GM12878 (cell line): ENCODE data around the gene ENTPD3. TPM values are rescaled to one million over a fixed set of nuclear protein-coding genes. Genes with fewer than 3 reads are reported as not detected.
A peak's percentile ranks its signal among the peaks of the same experiment; 100 is the strongest.

Experiments
- ATAC-seq: fragments of 200-7000 bp; cut with Tn5 transposase; 3 replicates; pipeline ENCODE4 v1.9.1; 2020; ENCODE audit warnings: mild to moderate bottlenecking, moderate library complexity
- BruUV-seq: library from RNA; stranded (reverse); fragments of 400-500 nt; replicated peaks from 2 replicates; lab custom pipeline; 2021; lab: Mats Ljungman, UMichigan
- CTCF ChIA-PET: fragments of 300-600 bp; sonication (Branson Sonifier 250); formaldehyde crosslinking; extraction: SDS; loops from one replicate; lab custom pipeline; 2021; ENCODE audit warnings: inconsistent platforms; lab: Yijun Ruan, JAX
- POLR2A ChIA-PET: fragments of 350-600 bp; formaldehyde crosslinking; extraction: SDS; loops from one replicate; lab custom pipeline; 2021; ENCODE audit warnings: inconsistent platforms; lab: Charles Lee
- RAD21 ChIA-PET: fragments of 300-600 bp; sonication (Branson Sonifier 250); formaldehyde crosslinking; loops from one replicate; lab custom pipeline; 2023; ENCODE audit warnings: antibody characterized with exemption; ENCODE audit not compliant: unreplicated experiment; lab: Charles Lee
- SMC1A ChIA-PET: fragments of 300-600 bp; sonication (Branson Sonifier 250); formaldehyde crosslinking; loops from one replicate; lab custom pipeline; 2023; ENCODE audit not compliant: unreplicated experiment, uncharacterized antibody; lab: Charles Lee
- DNase-seq: peaks from one replicate; pipeline ENCODE4 v3.0.0-alpha.2; 2011; ENCODE audit warnings: low read depth, low spot score
- FAIRE-seq: peaks from 3 replicates; lab custom pipeline; 2011; peaks lifted over from hg19 to GRCh38; lab: Jason Lieb, UNC
- H2AFZ ChIP-seq: 2 replicates; pipeline ENCODE4 v1.6.0; 2011; ENCODE audit warnings: low read depth, low read length, control low read depth; ENCODE audit not compliant: control insufficient read depth
- H3K27ac ChIP-seq: 2 replicates; pipeline ENCODE4 v1.5.1; 2011; ENCODE audit warnings: control low read depth; ENCODE audit not compliant: control insufficient read depth, insufficient read depth
- H3K27me3 ChIP-seq, 2 experiments: replicated peaks in 1 of 2; 2 replicates each; pipeline versions ENCODE4 v1.6.0 to v1.6.1; 2011; ENCODE audit warnings: low read length in 1 of 2; ENCODE audit not compliant: control insufficient read depth in 2 of 2, insufficient read depth in 2 of 2
- H3K36me3 ChIP-seq, 2 experiments: 2 replicates each; pipeline ENCODE4 v1.5.1; 2011; ENCODE audit warnings: low read length in 1 of 2; ENCODE audit not compliant: control insufficient read depth in 2 of 2, insufficient read depth in 2 of 2
- H3K4me1 ChIP-seq: 2 replicates; pipeline ENCODE4 v1.6.1; 2011; ENCODE audit warnings: mild to moderate bottlenecking, low read length, moderate library complexity, mixed read lengths; ENCODE audit not compliant: control insufficient read depth, insufficient read depth
- H3K4me2 ChIP-seq: 2 replicates; pipeline ENCODE4 v1.6.0; 2011; ENCODE audit warnings: control low read depth; ENCODE audit not compliant: control insufficient read depth, insufficient read depth
- H3K4me3 ChIP-seq: fragments of 200-600 bp; sonication (generic); 2 replicates; pipeline ENCODE4 v1.5.1; 2016
- H3K79me2 ChIP-seq: 2 replicates; pipeline ENCODE4 v1.6.0; 2011; ENCODE audit warnings: low read length; ENCODE audit not compliant: control insufficient read depth, insufficient read depth
- H3K9ac ChIP-seq: 2 replicates; pipeline ENCODE4 v1.8.0; 2011; ENCODE audit warnings: low read length, control low read depth, mixed read lengths; ENCODE audit not compliant: control insufficient read depth, insufficient read depth
- H3K9me3 ChIP-seq: replicated peaks from 3 replicates; pipeline ENCODE4 v1.5.1; 2011; ENCODE audit warnings: mild to moderate bottlenecking, low read length; ENCODE audit not compliant: control insufficient read depth, insufficient read depth
- H4K20me1 ChIP-seq: 2 replicates; pipeline ENCODE4 v1.6.0; 2011; ENCODE audit not compliant: control insufficient read depth, insufficient read depth
- CHD1 ChIP-seq: IDR thresholded peaks from 2 replicates; pipeline ENCODE4 v1.6.1; 2012; ENCODE audit warnings: low read depth, low read length, improper control_type of control experiment
- GABPA ChIP-seq: IDR thresholded peaks from 2 replicates; pipeline ENCODE4 v1.6.1; 2014; ENCODE audit warnings: antibody characterized with exemption, low read depth, mild to moderate bottlenecking, inconsistent platforms
- GATAD2B ChIP-seq: fragments of 450-650 bp; conservative IDR thresholded peaks from 2 replicates; pipeline ENCODE4 v1.6.1; 2017; ENCODE audit warnings: low read depth, mild to moderate bottlenecking, moderate library complexity
- NBN ChIP-seq: fragments of 450-650 bp; IDR thresholded peaks from 2 replicates; pipeline ENCODE4 v1.6.1; 2016
- RB1 ChIP-seq: fragments of 450-650 bp; formaldehyde crosslinking; IDR thresholded peaks from 2 replicates; pipeline ENCODE4 v1.6.1; 2017; ENCODE audit warnings: mild to moderate bottlenecking, borderline replicate concordance
- ZNF274 ChIP-seq: IDR thresholded peaks from one replicate; pipeline ENCODE4 v1.8.0; 2011; ENCODE audit not compliant: insufficient read length, insufficient read depth
- WGBS: methylation state at CpG from one replicate; pipeline ENCODE4 v1.1.6; 2016; ENCODE audit warnings: low lambda C conversion rate; ENCODE audit not compliant: insufficient replicate concordance, insufficient coverage; ENCODE audit errors: missing lambda C conversion rate; 5-methylcytosine and 5-hydroxymethylcytosine counted together
- in situ Hi-C: fragments of 300-500 bp; cut with MboI; formaldehyde crosslinking; loops from 9 replicates; pipeline ENCODE4 v1.14.3; 2018; ENCODE audit warnings: mixed read lengths
- intact Hi-C: fragments of 100-400 bp; cut with micrococcal nuclease; formaldehyde crosslinking; loops from one replicate; pipeline ENCODE4 v1.14.2; 2022; ENCODE audit not compliant: unreplicated experiment
- polyA plus RNA-seq, 11 experiments: library from polyadenylated mRNA; depleted of rRNA in 4 of 11; unstranded in 6 of 11; stranded (reverse) in 5 of 11; fragments of >200 nt; fragmentation: Nextera tagmentation in 4 of 11; fragmentation: Illumina TruSeq in 1 of 11; extraction: Ambion mirVana in 4 of 11; extraction: Trizol in 1 of 11; gene quantifications; 1 replicate in 1 of 11; 2 replicates in 10 of 11; pipeline versions ENCODE4 v1.2.1 to v1.2.3, GENCODE V29; 2011 to 2016; ENCODE audit warnings: inconsistent platforms in 2 of 11, missing spikeins in 2 of 11, low read depth in 1 of 11
- total RNA-seq, 4 experiments: library from RNA; depleted of rRNA in 3 of 4; stranded (reverse); fragments of >200 nt in 3 of 4; fragmentation: Illumina TruSeq in 1 of 4; extraction: Trizol in 1 of 4; gene quantifications; 2 replicates each; pipeline versions ENCODE4 v1.2.1 to v1.2.3, GENCODE V29; 2013 to 2021
- TF ChIP-seq, protein P1 (sequence below): IDR thresholded peaks from 2 replicates; pipeline ENCODE4 v1.6.1; 2012; ENCODE audit warnings: mild to moderate bottlenecking, low read depth, low read length

ENTPD3 gene
- total and polyA plus RNA-seq, 10 of the 15 experiments (the other 5 are each of a cell fraction or from before 2014, with no cell fraction given) = 0.03 TPM; not detected in 9

DNA sequence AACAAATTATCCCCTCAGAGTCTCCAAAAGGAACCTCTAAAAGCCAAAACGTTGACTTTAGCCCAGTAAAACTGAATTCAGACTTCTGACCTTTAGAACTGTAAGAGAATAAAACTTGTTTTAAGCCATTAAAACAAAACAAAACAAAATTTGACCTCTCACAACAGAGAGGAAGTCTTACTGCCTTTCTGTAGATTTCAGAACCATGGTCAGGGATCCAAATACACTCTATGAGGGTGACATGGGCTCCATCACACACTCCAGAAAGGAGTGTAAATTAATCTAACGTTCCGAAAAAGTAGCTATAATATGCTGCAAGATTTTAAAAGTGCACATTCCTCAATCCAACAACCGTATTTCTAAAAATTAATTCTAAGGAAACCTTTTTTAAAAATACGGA is 50.9 kb downstream of the ENTPD3 start:
- POLR2A ChIA-PET = no interaction called here
- intact Hi-C loops = no loop called here

More for the DNA sequence above, 50.9 kb downstream of the ENTPD3 start:
- DNase-seq = no peak
- H3K4me2 ChIP-seq = no peak overlapping the region
- no peaks in the 10 kb centered on the region for H3K79me2 ChIP-seq
- H3K27ac ChIP-seq = no peak overlapping the region
- no peaks in the 10 kb centered on the region for H4K20me1 ChIP-seq
- H3K9me3 ChIP-seq = no peaks in the 10 kb centered on the region
- ATAC-seq = no peak
- in situ Hi-C loops = no loop called here
- H3K27me3 ChIP-seq = no peaks in the 10 kb centered on the region
- H3K9ac ChIP-seq = no peak overlapping the region
- H3K4me1 ChIP-seq = no peaks in the 10 kb centered on the region
- WGBS = 70% methylated on average over 5 of the region's 5 CpGs
- H2AFZ ChIP-seq = no peak overlapping the region
- H3K36me3 ChIP-seq = no peaks in the 10 kb centered on the region
- CTCF ChIA-PET = interaction anchor here (0.7 kb wide), 1 partner anchor 14 kb away, joined by 3 read pairs; no protein-coding TSS in a partner anchor
- H3K4me3 ChIP-seq = no peak overlapping the region
- RAD21 ChIA-PET = no interaction called here
- no peak for FAIRE-seq
- SMC1A ChIA-PET = no interaction called here
- no TSS peak for BruUV-seq
- TF ChIP-seq GATAD2B (no peak), ZNF274 (no peak), RB1 (no peak), GABPA (no peak), NBN (no peak), CHD1 (no peak)
- TF ChIP-seq, protein P1, sequence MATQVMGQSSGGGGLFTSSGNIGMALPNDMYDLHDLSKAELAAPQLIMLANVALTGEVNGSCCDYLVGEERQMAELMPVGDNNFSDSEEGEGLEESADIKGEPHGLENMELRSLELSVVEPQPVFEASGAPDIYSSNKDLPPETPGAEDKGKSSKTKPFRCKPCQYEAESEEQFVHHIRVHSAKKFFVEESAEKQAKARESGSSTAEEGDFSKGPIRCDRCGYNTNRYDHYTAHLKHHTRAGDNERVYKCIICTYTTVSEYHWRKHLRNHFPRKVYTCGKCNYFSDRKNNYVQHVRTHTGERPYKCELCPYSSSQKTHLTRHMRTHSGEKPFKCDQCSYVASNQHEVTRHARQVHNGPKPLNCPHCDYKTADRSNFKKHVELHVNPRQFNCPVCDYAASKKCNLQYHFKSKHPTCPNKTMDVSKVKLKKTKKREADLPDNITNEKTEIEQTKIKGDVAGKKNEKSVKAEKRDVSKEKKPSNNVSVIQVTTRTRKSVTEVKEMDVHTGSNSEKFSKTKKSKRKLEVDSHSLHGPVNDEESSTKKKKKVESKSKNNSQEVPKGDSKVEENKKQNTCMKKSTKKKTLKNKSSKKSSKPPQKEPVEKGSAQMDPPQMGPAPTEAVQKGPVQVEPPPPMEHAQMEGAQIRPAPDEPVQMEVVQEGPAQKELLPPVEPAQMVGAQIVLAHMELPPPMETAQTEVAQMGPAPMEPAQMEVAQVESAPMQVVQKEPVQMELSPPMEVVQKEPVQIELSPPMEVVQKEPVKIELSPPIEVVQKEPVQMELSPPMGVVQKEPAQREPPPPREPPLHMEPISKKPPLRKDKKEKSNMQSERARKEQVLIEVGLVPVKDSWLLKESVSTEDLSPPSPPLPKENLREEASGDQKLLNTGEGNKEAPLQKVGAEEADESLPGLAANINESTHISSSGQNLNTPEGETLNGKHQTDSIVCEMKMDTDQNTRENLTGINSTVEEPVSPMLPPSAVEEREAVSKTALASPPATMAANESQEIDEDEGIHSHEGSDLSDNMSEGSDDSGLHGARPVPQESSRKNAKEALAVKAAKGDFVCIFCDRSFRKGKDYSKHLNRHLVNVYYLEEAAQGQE = peak; percentile 63; the same call in 1 of the 2 replicates
